Measurements from ENCODE around the gene RPL36. TPM values are rescaled to one million over a fixed set of nuclear protein-coding genes. Genes with fewer than 3 reads are reported as not detected.

Gene RPL36
- polyA plus RNA-seq, 1 donor (not counting 4 experiments of a cell fraction or from before 2014, with no cell fraction given): 636 TPM

DNA sequence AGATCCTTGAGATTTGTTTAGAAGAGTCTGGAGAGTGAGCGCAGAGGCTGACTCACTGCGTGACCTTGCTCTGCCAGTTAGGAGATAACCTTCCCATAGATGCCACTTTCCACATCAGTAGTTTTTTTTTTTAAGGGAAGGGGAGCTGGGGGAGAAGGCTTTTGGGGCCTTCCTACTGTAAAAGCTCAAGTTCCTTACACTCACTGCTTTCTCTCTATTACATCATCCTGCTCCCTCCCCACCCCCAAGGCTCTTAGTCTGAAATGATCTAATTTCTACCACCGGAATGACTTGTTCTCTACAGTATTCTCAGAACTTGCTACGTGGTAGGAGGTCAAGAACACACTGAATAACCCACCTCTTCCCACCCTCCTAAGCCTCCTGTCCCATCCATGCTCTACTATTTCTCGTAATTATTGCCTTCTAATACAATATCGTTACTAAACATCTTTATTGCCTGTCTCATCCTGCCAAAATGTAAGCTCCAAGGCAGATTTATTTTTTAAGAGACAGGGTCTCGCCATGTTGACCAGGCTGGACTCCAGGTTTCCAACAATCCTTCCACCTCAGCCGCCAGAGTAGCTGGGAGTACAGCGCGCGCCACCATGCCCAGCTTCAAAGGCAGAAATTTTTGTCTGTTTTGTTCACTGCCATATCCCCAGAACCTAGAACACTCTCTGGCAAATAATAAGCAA is 28.6 kb downstream of the RPL36 start:
- peak overlapping the region; percentile 96 for H3K27ac ChIP-seq (ENCODE audit: control insufficient read depth, insufficient read depth, low read length)
- peak overlapping the region; percentile 99 for H3K9ac ChIP-seq (ENCODE audit: control insufficient read depth, extremely low read depth, insufficient read depth, low read length)
- H3K36me3 ChIP-seq (ENCODE audit: control insufficient read depth in 2 of 2, extremely low read depth in 1 of 2, insufficient read depth in 2 of 2, low read length in 2 of 2): peaks cover 9 to 24% of the 10 kb centered on the region in 2 experiments
- FAIRE-seq: no peak
- peak overlapping the region; percentile 92 for H3K4me2 ChIP-seq (ENCODE audit: control insufficient read depth, extremely low read depth, insufficient read depth, low read depth, low read length)
- peaks cover 13% of the 10 kb centered on the region for H4K20me1 ChIP-seq (ENCODE audit: control insufficient read depth, extremely low read depth, insufficient read depth, low read length)
- dilution Hi-C loops (cut with MboI; ENCODE audit: extremely low pct_ligation_motif_present, low sequenced_read_pairs): no loop called here
- H3K9me3 ChIP-seq (ENCODE audit: control insufficient read depth, low read depth, low read length): no peaks in the 10 kb centered on the region
- H3K4me1 ChIP-seq (ENCODE audit: control insufficient read depth, extremely low read depth, insufficient read depth, low read length): peaks cover 19% of the 10 kb centered on the region
- TF ChIP-seq, protein P1, sequence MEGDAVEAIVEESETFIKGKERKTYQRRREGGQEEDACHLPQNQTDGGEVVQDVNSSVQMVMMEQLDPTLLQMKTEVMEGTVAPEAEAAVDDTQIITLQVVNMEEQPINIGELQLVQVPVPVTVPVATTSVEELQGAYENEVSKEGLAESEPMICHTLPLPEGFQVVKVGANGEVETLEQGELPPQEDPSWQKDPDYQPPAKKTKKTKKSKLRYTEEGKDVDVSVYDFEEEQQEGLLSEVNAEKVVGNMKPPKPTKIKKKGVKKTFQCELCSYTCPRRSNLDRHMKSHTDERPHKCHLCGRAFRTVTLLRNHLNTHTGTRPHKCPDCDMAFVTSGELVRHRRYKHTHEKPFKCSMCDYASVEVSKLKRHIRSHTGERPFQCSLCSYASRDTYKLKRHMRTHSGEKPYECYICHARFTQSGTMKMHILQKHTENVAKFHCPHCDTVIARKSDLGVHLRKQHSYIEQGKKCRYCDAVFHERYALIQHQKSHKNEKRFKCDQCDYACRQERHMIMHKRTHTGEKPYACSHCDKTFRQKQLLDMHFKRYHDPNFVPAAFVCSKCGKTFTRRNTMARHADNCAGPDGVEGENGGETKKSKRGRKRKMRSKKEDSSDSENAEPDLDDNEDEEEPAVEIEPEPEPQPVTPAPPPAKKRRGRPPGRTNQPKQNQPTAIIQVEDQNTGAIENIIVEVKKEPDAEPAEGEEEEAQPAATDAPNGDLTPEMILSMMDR (optimal IDR thresholded peaks at IDR 0.05 in 1 of 3, IDR thresholded peaks at IDR 0.05 in 1 of 3, conservative IDR thresholded peaks at IDR 0.05 in 1 of 3; ENCODE audit: extremely low read depth in 1 of 3, insufficient read depth in 2 of 3, low read length in 3 of 3): no peak
- TF ChIP-seq EZH2 (IDR thresholded peaks at IDR 0.05; ENCODE audit: low read length): no peak
- peaks cover 51% of the 10 kb centered on the region for H3K79me2 ChIP-seq (ENCODE audit: control insufficient read depth, insufficient read depth, low read length)
- H3K4me3 ChIP-seq (ENCODE audit: control insufficient read depth in 2 of 3, extremely low read depth in 1 of 3, insufficient read depth in 2 of 3, low read depth in 1 of 3, low read length in 3 of 3): peak overlapping the region; percentile 91 to 99 (median 93)
- H3K9me1 ChIP-seq (ENCODE audit: control insufficient read depth, extremely low read depth, insufficient read depth, low read length): no peaks in the 10 kb centered on the region
- H3K27me3 ChIP-seq (ENCODE audit: control insufficient read depth, extremely low read depth, insufficient read depth, low read length): no peaks in the 10 kb centered on the region
- H2AFZ ChIP-seq (ENCODE audit: control insufficient read depth, low read length): no peak overlapping the region
- DNase-seq (ENCODE audit: low read depth, low spot score): peak; percentile 50

DNA sequence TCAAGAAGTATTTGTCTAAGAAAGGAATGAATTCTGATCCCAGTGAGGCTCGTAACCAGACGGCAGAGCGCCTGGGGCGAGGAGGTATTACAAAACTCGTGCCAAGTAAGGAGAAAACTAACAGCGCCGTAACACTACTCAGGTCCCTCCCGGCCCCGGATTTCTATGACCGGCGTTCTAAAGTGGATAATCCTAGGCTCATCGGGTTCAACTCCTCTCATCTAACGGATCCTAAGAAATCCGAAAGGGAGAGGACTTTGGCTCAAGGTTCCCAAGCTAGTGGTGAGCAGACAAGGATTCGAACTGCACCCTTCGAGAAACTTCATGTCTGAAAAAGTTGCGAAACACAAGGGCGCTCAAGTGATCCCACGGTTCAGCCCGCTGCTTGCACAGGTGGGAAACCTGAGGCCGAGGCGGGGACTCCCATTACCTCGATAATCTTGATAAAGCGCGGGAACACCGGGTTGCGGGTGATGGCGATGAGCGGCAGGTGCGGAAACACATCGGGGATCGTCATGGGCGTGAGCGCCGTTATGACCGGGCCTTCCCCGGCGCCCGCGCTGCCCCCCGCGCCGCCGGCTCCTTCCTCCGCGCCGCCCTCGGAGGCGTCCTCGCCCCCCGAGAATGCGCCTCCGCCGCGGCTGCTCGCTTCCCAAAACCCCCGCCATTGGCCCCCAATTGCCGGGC is 29.3 kb downstream of the RPL36 start:
- H3K9me3 ChIP-seq (ENCODE audit: control insufficient read depth, low read depth, low read length): no peaks in the 10 kb centered on the region
- H3K27ac ChIP-seq (ENCODE audit: control insufficient read depth, insufficient read depth, low read length): peak overlapping the region; percentile 96
- H3K4me2 ChIP-seq (ENCODE audit: control insufficient read depth, extremely low read depth, insufficient read depth, low read depth, low read length): peak overlapping the region; percentile 92
- peak overlapping the region; percentile 56 for H2AFZ ChIP-seq (ENCODE audit: control insufficient read depth, low read length)
- FAIRE-seq (no peak), DNase-seq (ENCODE audit: low read depth, low spot score) (no peak)
- dilution Hi-C loops (cut with MboI; ENCODE audit: extremely low pct_ligation_motif_present, low sequenced_read_pairs): no loop called here
- no peaks in the 10 kb centered on the region for H3K9me1 ChIP-seq (ENCODE audit: control insufficient read depth, extremely low read depth, insufficient read depth, low read length)
- H3K4me3 ChIP-seq (ENCODE audit: control insufficient read depth in 2 of 3, extremely low read depth in 1 of 3, insufficient read depth in 2 of 3, low read depth in 1 of 3, low read length in 3 of 3): peak overlapping the region; percentile 91 to 99 (median 93)
- peaks cover 19% of the 10 kb centered on the region for H3K4me1 ChIP-seq (ENCODE audit: control insufficient read depth, extremely low read depth, insufficient read depth, low read length)
- H3K27me3 ChIP-seq (ENCODE audit: control insufficient read depth, extremely low read depth, insufficient read depth, low read length): no peaks in the 10 kb centered on the region
- H3K9ac ChIP-seq (ENCODE audit: control insufficient read depth, extremely low read depth, insufficient read depth, low read length): peak overlapping the region; percentile 99
- peaks cover 5 to 21% of the 10 kb centered on the region in 2 experiments for H3K36me3 ChIP-seq (ENCODE audit: control insufficient read depth in 2 of 2, extremely low read depth in 1 of 2, insufficient read depth in 2 of 2, low read length in 2 of 2)
- H3K79me2 ChIP-seq (ENCODE audit: control insufficient read depth, insufficient read depth, low read length): peaks cover 49% of the 10 kb centered on the region
- no peak for TF ChIP-seq EZH2 (IDR thresholded peaks at IDR 0.05; ENCODE audit: low read length)
- TF ChIP-seq, protein P1 (optimal IDR thresholded peaks at IDR 0.05 in 1 of 3, IDR thresholded peaks at IDR 0.05 in 1 of 3, conservative IDR thresholded peaks at IDR 0.05 in 1 of 3; ENCODE audit: extremely low read depth in 1 of 3, insufficient read depth in 2 of 3, low read length in 3 of 3): no peak
- H4K20me1 ChIP-seq (ENCODE audit: control insufficient read depth, extremely low read depth, insufficient read depth, low read length): peaks cover 10% of the 10 kb centered on the region
